NCI-H748 (cell line): ENCODE results near the gene TIMP4.
A peak's percentile ranks its signal among the peaks of the same experiment; 100 is the strongest.

Experiments used
- DNase-seq: peaks from one replicate; lab custom pipeline; 2025; ENCODE audit not compliant: unreplicated experiment; lab: John Stamatoyannopoulos, UW

Gene TIMP4

GRCh38 chr3:12148183-12148940, 10.3 kb downstream of the TIMP4 start:
- DNase-seq = no peak

GRCh38 chr3:12147049-12147780, 11.5 kb downstream of the TIMP4 start:
- DNase-seq = no peak

DNA sequence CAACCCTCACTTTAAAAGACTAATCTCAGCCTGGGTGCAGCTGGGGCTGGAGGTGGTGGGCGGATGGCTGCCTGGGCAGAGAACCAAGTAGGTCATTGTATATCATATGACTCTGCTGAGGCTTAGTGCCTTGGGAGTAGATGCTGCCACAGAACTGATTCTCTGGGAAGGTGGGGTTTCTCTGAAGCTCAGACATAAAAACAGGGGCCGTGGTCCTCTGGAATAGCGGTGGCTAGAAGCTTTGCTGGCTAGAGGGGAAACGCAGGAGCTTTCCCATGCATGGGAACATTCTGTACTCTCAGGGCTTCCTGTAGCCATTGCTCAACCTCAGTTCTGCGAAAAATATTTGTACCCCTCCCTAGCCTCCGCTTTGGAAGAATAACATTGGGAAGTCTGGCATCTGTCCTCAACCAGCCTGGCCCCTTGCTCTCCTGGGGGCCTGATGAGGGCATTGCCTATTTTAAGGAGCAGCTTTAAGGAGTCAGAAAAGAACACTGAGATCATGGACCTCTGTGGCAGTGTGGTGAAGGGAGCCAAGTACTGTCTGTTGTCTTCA, 14.7 kb downstream of the TIMP4 start:
- DNase-seq = no peak

DNA sequence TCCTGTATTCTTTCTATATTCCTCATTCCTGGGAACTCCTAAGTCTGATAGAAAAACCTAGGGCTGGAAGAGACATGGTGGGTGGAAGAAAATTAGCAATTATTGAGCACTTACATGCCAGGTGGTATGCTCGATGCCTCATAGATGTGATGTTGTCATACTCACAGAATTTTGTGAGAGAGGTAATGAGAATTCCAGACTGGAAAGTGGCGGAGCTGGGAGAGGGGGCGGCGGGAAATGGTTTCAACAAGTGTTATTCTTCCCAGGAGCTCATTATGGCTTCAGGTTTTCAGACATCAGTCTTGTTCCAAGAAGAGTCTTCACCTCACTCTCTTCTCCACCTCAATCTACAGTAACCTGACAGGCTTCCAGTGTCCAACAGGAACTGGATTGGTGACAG, 16.2 kb downstream of the TIMP4 start:
- no peak for DNase-seq

GRCh38 chr3:12141350-12141749, 17.4 kb downstream of the TIMP4 start:
- no peak for DNase-seq

- DNase-seq = no peak
These were observed 19.6 kb downstream of the TIMP4 start for GRCh38 chr3:12139111-12139511.

DNA sequence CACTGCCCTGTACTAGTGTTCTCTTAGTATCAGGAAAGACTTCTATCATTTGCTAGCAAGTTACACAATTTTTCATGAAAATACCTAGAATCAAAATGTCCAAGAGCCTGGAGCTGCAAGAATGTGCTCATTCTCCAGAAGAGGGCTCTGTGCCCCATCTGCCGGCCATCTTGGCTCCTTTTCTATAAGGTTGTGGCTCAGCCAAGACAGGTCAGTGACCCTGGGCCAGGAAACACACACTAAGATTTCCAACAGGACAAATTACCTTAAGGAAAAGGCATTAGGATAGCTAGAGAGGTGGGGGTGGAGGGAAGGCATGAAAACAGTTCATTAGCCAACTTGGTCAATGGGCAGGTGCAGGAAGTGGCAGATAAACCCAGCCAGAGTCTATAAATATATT, 20.7 kb downstream of the TIMP4 start:
- DNase-seq = no peak

GRCh38 chr3:12136371-12136770, 22.3 kb downstream of the TIMP4 start:
- DNase-seq = no peak

GRCh38 chr3:12135029-12135657, 23.6 kb downstream of the TIMP4 start:
- DNase-seq = peak; percentile 16

DNA sequence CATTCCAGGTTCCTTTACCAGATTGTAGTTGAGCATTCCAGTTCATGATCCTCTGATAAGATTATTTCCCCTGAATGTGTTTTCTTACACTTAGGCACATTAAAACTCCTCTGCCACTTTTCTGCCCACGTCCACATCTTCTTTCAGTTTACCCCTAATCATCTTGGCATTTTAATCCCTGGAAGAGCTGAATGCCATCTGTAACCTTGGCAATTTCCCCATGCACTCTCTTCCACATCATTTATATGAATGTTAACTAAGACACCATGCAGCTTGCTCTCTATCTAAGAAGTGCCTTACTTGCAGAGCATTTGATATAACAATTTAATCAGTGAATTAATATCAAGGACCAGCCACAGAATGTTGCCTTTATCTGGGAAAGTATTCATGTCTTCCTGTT, 25.8 kb downstream of the TIMP4 start:
- no peak for DNase-seq

DNA sequence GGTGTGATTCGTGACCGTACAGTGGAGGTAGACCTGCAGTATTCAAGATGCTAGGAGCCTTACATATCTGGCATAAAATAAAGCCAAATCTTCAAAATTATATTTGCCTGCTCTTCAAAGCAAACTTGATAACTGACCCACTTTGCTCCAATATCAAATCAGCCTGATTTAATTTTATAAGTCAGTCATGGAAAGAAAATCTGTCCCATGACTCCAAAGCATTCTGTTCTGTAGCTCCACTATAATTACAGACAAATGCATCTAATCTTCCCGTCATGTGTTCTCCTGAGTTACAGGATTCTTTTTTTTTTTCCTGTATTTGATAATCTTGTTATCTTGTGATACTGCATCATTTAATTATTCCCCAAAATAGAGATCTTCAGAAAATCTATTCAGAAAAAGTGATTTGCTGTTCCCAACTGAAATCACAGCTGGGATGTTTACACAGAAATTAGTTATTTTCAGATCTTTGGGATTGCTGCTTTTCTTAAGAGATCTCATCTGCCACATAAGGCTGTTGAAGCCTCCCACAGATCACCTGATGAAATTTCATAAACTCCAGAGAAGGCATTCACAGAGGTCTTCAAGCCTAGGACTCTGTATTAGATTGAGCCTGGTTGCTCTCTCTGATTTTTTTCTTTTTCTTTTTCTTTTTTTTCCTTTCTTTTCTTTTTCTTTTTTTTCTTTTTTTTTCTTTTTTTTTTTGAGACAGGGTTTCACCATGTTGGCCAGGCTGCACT, 27.2 kb downstream of the TIMP4 start:
- DNase-seq = no peak

- no peak for DNase-seq
These were observed 31.3 kb downstream of the TIMP4 start for GRCh38 chr3:12127391-12127790.

GRCh38 chr3:12125772-12126171, 32.9 kb downstream of the TIMP4 start:
- no peak for DNase-seq

DNA sequence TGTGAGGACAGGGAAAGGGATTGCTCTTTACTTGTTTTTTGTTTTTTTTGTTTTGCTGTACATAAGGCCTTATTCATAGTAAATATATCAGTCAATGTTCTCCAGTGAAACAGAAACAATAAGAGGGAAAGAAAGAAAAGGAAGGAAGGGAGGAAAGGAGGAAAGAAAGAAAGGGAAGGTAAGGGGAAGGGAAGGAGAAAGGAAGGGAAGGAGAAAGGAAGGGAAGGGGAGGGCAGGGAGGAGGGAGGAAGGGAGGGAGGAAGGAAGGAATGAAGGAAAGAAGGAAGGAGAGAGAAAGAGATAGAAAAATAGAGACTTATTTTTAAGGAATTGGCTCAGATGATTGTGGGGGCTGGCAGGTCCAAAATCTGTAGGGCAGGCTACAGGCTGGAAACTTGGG, 37.2 kb downstream of the TIMP4 start:
- no peak for DNase-seq

DNA sequence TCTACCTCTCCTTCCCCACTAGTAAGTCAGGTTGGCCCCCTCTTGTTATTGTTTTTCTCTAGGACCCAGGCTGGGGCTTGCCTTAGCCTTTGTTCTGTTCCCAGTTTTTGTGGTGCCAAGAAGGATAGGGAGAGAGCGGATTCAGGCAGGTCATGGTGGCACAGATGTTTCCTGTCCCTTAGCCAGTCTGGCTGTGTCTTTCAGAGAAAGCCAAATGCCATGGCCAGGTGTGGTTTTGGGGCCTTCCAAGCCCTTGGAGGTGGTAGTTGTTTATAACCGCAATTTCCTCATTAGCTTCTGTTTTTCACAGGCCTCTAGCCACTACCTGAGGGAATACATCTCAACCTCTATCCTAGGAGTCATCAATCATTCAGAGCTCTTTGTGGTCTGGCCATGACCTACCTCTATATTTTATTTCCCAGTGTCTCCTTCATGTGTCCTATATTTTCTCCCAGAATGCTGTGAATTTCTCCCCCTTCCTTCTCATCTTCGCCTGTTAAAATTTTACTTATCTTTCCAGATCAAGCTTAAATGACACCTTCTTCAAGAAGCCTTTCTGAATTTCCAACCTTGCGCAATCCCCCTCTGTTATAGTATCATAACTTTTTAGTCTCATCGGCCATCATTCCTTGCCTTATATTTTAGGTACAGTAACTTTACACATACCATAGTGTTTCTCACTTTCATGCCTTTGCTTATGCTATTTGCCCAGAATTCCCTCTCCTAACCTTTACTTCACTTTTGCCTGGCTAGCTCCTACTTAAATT, 38.2 kb downstream of the TIMP4 start:
- no peak for DNase-seq

DNA sequence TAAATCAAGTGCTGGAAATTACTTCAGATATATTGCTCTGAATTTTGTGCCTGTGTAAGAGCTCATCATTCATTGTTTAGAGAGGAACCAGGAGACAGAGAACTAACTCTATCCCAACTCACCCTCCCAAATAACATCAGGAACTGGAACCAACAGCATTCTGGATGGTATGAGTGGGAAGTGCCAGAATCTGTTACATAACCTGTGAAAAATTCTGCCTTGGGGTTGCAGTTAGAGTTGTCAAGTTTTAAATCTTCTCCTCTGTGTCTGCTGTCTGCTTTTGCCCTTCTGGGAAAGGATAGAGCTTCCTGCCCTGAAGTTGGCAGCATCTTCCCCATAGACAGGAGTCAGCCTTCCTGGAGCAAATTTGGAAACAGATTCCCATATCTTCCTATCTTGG, 41.2 kb downstream of the TIMP4 start:
- DNase-seq = no peak

- DNase-seq = no peak
These were observed 41.8 kb downstream of the TIMP4 start for GRCh38 chr3:12116870-12117269.

- DNase-seq = no peak
These were observed 42.9 kb downstream of the TIMP4 start for GRCh38 chr3:12115849-12116248.

- no peak for DNase-seq
These were observed 43.6 kb downstream of the TIMP4 start for GRCh38 chr3:12115104-12115503.

- no peak for DNase-seq
These were observed 44.5 kb downstream of the TIMP4 start for GRCh38 chr3:12114251-12114650.
